ENCODE data around the gene WBP2.

- TF ChIP-seq CTCF (IDR thresholded peaks at IDR 0.05; ENCODE audit: poor library complexity) (peak; percentile 14), EZH2phosphoT487 (IDR thresholded peaks at IDR 0.05; ENCODE audit: low read depth, severe bottlenecking, unreplicated experiment) (no peak)
Observed at GRCh38 chr17:75878174-75878998, 23.3 kb upstream of the WBP2 start, which contains the start of gene TRIM47.

Data from hepatocyte (in vitro differentiated cells).